NOMO-1 (cell line): ENCODE results near the gene CUL4A.
"Not testable (repeated sequence)": the region's sequence is repeated elsewhere in the genome, so short reads cannot be mapped to it uniquely, and the experiment has no call there.

Source experiments
- DNase-seq, 2 experiments: peaks; one replicate each; lab custom pipeline; 2025; ENCODE audit not compliant: unreplicated experiment in 2 of 2; lab: John Stamatoyannopoulos, UW

Gene CUL4A

DNA sequence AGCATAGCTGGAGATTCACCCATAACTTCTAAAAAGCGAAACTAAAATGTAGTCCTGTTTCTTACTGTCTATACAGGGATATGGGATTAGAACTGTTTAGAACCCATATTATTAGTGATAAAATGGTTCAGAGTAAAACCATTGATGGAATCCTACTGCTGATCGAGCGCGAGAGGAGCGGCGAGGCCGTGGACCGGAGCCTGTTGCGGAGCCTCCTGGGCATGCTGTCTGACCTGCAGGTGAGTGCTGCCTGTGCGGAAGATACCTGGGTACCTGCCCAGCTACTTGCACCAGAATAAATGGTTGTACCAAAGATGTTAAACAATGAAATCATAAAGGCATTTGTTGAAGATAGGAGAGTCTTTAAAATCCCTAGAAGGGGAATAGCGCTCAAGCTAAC lies 23.7 kb downstream of the CUL4A start:
- DNase-seq: no peak

DNA sequence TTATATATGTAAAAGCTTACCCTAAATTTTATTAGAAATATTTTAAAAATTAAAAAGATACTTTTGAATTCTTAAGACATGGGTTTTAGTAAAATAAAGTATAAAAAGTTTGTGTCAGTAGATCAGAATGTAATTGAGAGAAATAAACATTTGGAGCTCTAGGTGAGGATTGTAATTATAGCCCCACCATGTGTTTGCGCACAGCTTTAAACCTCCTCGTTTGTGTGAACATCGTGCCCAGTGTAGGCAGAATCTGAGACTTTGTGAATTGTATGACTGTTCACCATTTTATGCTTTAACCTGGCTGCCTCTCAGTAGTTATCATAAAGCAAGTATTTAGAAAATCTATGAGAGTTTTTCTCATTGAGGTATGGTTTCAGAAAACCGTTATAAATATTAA lies 29.1 kb downstream of the CUL4A start:
- DNase-seq: no peak

DNA sequence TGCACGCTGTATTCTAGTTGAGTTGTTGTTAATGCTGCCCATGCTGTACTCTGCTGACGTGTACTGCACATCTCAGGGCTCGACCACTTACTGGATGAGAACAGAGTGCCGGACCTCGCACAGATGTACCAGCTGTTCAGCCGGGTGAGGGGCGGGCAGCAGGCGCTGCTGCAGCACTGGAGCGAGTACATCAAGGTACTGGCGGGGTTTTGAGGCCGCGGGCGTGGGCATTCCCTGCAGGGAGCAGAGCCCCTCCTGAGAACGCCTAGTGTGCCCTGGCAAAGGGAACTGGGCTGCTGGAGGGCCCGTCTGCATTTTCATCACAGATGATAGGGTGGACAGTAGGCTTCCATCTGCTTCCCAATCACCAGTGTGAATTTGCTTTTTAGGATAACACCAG lies 29.9 kb downstream of the CUL4A start:
- DNase-seq: no peak

DNA sequence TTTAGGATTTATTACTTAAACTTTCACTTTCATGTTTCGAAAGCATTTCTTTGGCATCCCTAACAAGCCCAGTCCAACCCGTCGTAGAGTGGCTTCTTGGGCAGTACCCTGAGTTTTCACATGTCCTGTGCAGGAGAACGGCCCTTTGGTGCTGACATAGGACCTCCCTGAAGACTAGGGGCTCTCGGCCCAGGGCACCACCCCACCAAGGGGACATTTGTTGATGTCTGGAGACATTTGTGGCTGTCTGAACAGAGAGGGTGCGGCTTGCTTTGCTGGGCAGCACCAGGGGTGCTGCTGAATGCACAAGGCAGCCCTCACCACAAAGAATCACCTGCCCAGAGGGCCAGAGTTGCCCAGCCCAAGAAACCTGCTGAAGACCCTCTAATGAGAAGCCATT lies 30.6 kb downstream of the CUL4A start:
- no peak for DNase-seq

DNA sequence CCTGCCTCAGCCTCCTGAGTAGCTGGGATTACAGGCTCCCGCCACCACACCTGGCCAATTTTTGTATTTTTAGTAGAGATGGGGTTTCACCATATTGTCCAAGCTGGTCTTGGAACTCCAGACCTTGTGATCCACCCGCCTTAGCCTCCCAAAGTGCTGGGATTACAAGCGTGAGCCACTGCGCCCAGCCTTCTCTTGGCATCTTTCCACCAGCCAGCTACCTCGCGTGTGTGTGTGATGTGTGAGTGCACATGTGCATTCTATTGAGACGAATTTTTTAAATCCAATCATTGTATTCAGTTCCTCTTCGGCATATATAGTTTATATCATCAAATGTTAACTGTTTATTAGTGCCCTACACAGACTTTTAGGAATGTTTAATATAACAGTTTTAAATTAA lies 32.2 kb downstream of the CUL4A start:
- not testable (repeated sequence) for DNase-seq

DNA sequence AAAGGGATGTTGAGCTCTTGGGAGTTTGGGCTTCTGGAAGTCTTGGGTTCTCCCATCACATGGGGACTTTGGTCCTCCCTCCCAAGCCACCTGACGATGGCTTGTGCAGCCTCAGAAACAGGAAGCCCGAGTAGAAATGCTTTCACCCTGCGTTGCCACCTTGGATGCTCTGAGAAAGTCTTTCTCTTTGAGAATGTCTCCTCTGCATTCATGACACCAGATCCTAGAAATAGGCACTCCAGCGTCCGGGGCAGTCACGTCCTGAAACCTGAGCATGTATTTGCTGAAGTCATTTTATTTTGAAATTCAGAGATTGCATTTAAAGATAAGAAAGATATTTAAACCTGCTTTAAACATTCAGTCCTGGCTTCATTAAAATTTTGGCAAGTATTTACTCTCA lies 34.4 kb downstream of the CUL4A start:
- DNase-seq: no peak

DNA sequence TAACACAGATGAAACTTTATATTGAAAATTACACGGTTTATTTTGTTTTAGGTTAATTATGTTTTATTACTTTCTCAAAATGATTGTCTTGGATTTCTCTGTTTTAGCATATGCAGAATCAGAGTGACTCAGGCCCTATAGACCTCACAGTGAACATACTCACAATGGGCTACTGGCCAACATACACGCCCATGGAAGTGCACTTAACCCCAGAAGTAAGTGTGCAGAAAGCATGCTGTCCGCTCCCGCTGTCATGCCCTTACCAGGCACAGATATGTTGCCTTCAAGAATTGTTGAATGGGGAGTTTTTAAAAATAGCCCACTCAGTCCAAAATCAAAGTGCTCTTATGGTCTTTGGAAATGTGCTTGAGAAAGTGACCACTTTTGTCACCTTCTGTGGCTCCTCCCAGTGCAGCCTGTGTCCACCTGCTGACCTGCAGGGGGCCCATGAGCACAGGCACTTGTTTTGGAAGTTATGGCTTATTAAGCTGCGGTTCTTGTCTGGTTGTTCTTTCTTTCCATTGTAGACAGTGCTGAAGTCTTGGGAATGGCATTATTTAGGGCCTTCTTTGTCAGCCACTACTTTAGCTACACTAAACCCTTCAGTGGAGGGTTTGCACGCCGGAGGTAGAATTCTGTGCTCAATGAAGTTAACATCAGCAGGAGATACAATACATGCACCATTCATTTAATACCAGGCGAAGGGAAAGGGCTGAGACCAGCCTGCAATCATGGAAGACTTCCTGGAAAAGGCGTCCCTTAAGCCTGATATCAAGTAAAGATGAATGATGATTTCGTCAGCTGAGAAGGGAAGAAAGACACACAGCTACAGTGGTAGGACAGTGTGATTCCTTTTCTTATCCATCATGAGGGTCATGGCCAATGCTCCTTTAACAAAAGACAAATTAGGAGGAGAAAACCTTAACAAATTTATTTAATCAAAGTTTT lies 36.7 kb downstream of the CUL4A start:
- DNase-seq: no peak

DNA sequence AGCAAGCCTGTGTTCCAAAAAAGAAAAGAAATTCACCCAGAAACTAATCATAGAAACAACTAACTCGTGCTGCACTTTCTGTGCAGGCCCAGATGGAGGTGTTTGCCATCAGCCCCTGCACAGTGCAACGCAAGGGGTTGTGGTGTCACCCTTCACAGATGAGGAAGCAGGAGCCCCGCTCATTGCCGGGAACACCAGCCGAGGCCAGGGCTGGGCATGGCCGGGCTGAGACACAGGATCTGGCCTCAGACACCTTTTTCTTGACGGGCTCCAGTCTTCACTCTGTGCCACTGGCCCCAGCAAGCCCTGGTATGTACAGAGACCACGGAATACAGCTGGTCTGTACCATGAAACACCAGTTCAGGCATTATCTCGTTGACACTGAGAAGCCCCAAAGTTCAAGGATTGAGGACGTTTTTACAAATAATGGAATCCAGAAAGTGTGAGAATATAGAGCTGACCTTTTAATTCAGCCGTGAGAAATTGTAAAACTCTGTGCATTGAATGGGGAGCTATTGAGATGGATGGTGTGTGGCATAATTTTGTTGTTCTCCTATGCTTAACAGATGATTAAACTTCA lies 43.2 kb downstream of the CUL4A start:
- no peak for DNase-seq

DNA sequence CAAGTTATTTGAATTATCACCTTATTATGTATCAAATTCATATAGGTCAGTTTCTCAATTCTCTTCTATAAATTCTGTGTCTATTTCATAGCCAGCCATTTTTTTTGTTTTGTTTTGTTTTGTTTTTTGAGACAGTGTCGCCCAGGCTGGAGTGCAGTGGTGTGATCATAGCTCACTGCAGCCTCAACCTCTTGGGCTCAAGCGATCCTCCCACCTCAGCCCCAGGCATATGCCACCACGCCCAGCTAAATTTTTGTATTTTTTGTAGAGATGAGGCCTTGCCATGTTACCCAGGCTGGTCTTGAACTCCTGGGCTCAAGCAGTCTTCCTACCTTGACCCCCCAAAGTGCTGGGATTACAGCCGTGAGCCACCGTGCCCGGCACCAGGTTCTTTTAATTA lies 48.5 kb downstream of the CUL4A start:
- DNase-seq: not testable (repeated sequence)

DNA sequence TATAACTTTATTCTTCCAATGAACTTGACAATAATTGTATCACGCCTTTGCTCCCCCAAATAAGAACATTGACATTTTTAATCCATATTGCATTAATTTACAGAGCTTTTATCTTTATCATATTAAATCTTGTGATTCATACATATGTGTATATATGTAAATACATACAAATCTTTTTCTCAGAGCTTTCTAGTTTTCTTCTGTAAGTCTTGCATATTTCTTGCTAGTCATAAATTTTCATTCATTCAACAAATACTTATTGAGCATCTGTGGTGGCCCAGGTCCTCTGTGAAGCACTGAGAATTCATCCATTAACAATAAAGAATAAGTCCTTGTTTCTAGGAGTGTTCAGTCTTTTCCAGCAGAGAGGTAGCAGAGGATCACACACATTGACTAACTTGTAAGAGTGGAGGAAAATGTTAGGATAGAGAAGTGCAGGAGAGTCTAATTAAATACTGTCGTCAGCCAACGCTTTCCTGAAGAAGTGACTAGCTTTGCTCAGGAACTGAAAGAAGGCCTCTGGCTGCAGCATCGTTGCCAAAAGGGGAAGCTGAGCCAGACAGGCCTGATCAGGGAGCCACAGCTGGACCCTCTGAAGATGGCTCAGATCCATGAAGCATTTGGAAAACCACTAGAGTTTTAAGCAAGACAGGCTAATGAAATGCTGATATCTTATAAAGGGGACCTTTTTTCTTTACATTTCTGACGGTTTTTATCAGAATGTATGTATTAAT lies 49.1 kb downstream of the CUL4A start:
- peak in 1 of 2 experiments; percentile 20 for DNase-seq

DNA sequence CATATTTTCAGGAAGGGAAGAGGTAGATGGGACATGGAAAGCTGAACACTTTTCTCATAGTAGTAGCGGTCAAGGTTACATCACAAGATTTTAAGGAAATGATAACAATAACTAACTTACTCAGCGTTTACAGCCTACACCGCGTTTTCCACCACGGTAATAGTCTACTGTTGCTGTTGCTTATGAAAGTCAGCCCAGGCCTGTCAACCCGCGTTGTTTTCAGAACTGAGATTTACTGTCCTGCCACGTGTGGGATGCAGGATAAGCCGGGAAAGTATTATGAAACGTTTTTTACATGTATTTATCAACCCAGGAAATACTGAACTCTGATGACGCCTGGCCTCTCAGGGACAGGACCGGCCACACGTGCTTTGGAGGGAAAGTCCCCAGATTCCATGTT lies 51.6 kb downstream of the CUL4A start:
- DNase-seq: no peak

DNA sequence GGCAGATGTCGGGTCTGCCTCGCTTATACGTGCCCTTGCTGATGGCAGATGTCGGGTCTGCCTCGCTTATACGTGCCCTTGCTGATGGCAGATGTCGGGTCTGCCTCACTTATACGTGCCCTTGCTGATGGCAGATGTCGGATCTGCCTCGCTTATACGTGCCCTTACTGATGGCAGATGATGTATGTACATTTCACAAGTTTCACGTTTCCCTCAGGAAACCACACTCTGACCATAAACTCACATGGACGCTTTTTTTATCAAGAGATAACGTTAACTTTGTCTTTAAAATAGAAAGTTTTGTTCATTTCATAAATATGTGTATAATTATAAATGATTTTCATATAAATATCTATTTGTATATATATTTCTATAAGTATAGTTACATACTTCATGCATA lies 53.6 kb downstream of the CUL4A start:
- DNase-seq: peak in 1 of 2 experiments; percentile 15

DNA sequence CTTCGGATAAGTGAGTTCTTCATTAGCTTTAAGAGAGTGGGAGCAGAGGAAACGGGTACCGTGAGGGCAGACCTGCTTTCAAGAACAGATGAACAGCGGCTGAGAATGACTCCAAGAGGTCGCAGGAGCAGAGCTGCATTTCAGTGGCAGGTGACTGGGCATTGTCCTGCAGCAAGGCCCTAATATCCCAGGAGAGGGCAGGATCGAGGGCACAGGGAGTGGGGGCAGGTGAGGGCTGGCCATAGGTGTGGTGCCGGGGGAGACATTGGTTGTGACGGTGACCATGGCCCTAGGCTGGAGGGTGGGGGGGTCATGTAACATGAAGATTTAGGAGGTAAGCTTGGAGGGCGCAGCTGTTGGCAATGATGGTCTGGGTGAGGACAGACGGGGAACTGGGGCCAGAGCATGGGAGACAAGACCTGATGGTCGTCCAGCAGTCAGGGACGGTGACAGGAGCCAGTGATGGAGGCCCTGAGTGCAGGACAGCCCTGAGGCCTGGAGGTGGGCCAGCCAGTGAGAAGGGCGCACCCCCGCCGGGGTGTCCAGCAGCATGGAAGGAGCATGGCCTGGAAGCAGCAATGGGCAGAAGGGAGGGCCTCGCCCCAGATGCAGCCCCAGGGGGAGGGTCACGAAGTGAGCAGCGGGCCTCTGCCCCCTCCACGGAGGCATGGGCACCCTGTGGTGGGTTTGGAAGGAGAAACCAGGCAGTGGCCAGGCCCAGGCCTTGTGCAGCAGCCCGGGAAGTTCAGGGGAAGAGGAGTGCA lies 58.4 kb downstream of the CUL4A start:
- no peak for DNase-seq

DNA sequence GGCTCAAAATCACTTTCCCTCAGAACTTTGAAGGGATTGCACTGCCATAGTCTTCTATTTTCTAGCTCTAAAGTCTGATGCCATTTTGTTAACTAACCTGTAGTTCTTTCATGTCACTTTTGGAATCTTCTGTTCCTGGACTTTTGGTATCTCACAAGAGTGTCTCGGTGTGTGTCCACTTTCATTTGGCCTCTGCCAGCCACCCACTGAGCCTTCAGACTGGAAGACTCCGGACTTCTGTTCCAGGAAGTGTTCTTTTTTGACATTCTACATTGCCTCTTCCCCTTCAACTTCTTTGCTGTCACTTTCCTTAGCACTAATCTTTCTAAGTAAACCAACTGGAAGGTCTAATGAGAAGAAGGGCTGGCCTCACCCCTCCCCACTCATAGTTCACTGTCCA lies 62.6 kb downstream of the CUL4A start:
- no peak for DNase-seq

DNA sequence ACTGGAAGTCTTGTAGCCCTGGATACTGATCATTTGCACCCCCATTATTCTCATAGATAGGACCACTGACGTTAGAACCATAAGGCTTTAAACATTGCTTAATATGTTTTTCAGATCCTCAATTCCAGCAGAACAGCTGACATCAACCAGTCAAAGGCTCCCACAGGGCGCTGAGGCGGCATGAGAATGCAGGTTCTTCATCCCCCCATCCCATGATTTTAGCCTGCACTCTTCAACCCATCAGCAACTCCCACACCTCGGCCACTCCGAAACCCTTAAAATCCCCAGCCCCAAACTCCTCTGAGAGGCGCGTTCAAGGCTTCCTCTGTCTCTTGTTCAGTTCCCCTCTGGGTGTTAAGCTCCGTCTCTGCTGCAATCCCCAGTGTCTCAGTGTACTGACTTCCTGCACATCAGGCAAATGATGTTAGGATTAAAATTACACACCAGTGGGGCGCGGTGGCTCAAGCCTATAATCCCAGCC lies 63.3 kb downstream of the CUL4A start:
- no peak for DNase-seq

DNA sequence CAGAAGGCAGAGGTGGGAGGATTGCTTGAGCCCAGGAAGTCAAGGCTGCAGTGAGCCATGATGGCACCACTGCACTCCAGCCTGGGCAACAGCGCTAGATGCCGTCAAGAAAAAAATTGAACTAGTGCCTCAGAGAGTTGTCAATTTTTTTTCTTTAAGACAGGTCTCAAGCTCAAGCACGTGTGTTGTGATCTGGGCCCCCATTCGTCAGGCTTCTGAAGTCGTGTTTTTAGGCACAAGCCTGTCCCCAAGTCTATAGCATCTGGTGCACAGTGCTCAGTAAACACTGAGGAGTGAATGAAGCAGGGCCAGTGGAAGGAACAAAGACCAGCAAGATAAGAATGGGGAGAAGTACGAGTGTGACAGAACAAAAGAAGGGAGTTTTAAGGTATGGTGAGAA lies 63.9 kb downstream of the CUL4A start:
- no peak for DNase-seq

DNA sequence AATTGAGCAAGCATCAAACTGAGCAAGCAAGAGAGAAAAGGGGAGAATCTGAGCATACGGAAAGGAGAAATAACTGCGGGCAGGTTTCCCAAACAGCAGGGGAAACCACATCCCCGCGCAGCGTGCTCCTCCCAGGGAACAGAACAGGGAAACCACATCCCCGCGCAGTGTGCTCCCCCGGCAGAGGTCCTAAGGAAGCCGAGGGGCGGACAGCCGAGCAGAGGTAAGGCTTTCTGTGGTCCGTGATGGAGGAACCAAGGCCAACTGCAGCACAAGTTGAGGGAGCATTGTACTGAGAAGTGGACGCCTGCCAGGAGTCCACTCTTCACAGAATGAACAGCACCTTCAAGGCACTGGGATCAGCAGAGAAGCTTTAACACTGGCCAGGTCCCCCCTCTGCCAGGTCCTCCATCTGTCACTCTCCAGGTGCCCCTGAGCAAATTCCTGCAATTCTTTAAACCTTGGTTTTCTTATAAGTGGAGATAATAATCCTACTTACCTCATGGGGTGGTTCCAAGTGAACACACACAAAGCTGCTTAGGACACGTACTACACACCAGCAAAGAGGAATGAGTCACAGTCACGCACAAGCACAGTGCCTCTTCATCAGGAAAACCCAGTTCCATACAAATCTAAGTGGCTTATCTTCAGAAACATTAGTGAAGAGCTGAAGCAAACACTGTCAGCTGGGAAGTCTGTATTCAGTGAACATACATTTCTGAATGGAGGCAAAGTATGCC lies 64.6 kb downstream of the CUL4A start:
- no peak for DNase-seq

DNA sequence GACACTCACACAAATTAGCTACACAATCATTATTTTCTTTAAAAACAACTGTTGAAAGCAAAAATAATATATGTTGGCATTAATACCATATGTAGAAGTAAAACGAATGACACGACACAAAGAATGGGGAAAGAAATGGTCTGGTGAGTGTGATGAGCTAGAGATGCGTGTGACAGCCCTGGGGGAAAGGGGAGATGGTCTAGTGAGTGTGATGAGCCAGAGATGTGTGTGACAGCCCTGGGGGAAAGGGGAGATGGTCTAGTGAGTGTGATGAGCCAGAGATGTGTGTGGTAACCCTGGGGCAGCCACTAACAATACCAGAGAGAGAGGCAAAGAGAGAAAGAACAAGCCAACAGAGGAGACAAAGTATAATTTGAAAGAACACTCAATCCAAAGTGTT lies 65.3 kb downstream of the CUL4A start:
- no peak for DNase-seq

DNA sequence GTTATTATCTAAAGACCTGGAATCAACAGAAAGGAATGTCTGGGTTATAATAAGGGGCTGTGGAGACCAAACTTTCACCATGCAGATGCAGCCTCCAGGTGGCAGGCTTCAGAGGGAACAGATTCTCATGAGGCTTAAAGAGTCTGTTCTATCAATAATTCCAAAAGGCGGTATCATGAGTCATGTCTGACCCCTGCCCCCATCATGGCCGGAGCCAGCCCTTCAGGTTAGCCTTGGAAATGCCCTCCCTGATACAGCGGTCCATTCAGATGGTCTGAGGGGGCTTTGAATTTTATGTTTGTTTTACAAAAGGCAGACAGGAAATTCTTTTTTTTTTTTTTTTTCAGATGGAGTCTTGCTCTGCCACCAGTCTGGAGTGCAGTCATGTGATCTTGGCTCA lies 66.0 kb downstream of the CUL4A start:
- no peak for DNase-seq

DNA sequence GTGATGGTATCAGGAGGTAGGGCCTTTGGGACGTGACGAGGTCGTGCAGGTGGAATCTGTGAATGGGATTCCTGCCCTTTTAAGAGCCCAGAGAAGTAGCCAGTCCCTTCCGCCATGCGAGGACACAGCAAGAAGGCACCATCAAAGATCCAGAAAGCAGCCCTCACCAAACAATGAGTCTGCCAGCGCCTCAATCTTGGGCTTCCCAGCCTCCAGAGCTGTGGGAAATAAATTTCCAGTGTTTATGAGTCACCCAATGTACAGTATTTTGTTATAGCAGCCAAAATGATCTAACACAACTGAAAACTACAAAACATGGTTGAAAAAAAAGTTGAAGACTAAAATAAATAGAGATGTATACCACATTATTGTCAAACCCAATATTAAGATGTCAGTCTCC lies 70.7 kb downstream of the CUL4A start:
- no peak for DNase-seq
